Posterior cingulate gyrus (tissue), 11 donors: Measurements from ENCODE around the gene ADARB1.

Experiments
- DNase-seq, 10 donors: peaks; one replicate each; pipeline versions ENCODE4 v3.0.0 to v3.0.0-alpha.2; 2020 to 2021; ENCODE audit warnings: mixed read lengths in 3 of 10
- intact Hi-C: fragments of 100-400 bp; cut with DNase I; formaldehyde crosslinking; loops from one replicate; pipeline ENCODE4 v1.15.1; 2023

Gene ADARB1

DNA sequence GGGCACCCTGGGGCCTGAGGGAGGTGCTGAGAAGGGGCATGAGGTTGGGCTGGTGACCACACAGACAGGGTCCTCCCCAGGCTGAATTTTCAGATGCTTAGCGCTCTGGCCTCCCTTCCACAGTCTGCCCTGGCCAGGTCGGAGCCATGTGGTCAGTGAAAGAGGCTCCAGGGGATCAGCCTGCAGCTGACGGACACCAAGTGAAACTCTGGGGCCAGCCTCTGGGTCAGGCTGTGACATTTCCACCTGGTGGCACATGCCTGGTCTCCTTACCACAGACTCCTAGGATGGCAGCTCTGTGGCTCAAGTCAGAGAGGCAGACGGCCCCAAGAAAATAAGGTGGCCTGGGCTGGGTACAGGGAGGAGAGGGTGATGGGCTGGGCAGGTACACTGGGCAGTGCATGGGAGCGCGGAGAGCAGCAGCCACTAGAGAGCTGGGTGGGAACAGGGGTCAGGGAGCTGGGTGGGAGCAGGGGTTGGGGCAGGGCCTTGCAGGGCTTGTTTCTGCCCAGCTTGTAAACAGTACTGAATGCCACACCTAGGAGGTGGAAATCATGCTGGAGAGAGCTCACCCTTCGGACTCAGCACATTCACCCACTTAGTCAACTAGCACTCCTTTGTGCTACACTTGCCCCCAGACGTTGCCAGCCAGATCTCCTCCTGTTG is 20.7 kb upstream of the ADARB1 start:
- DNase-seq, result peak in 1 of 10 donors; percentile 36

DNA sequence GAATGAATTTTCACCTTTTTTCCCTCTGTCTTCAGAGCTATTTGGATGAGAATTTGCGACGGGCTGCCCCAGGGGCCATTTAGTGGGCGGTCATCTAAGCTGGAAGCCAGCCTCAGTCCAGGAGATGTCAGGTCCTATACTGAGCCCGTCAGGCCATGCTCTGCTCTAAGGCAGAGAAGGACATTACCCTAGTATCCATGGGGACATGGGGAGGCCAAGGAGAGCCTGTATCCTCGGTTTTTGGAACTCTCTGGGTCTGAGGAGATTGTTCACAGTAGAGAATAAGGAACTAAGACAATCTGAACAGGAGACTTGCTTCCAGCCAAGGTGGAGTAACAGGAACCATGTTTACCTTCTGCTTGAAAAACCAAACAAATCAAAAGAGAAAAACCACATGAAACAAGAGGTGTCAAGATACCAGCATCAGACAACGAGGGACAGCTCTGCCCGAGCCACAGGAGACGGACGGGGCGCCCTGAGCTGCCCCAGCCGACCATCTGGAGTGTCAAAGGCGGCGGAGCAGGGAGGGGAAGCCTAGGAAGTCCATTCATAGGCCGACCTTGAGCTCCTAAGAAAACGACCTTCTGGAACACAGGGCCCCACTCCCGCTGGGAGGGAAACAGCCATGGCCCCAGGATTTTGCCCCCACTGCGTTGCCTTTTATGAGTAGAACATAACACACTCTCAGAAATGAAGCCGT is 20.0 kb upstream of the ADARB1 start:
- intact Hi-C loops, result no loop called here
- no peak for DNase-seq

More for the DNA sequence above, 20.7 kb upstream of the ADARB1 start:
- intact Hi-C loops, result no loop called here

DNA sequence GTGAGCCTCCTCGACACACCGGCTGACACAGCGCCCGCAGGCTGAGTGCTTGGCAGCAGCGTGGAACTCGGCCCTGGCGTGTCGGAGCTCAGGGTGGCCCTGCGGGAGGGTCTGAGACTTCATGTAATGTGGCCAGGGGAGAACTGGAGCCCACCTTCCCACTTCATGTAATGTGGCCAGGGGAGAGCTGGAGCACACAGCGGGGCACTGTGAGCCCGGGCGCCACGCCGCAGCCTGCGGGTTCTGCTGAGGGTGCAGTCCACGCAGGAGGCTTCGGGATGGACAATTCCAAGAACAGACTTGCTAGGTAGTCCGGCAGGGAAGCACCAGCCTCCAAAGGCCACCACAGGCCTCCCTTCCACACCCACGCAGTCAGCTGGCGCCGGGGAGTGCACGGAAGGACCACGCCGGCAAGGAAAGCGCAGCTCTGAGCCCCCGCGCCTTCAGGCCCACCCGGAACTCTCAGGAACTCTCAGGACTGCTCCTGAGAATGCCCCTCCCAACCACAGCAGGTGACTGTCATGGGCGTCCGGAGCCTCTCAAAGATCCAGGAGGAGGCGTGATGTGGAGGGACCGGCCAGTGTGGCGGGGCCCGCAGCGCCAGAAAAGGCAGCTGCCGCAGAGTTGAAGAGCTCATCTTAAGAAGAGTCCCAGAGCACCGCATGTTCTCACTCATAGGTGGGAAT is 19.3 kb upstream of the ADARB1 start:
- no peak for DNase-seq
- intact Hi-C loops, result no loop called here

DNA sequence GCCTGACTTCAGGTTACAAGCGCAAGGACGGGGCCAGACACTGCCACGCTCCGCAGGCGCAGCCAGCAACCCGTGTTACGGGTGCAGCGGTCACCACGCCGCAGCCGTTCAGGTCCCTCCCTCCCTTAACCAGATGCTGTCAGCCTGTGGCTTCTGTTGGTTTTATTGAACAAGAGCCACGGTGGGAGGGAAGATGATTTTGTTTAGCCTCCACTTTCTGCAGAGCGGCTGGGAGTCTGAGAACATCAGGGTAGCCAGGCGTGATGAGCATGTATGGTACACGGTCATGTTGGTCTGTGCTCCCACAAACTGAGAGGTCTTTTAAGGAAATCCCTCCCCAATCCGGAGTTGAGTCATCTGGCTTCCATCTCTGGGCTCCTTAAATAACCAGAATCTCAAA is 18.5 kb upstream of the ADARB1 start:
- intact Hi-C loops, result no loop called here

DNA sequence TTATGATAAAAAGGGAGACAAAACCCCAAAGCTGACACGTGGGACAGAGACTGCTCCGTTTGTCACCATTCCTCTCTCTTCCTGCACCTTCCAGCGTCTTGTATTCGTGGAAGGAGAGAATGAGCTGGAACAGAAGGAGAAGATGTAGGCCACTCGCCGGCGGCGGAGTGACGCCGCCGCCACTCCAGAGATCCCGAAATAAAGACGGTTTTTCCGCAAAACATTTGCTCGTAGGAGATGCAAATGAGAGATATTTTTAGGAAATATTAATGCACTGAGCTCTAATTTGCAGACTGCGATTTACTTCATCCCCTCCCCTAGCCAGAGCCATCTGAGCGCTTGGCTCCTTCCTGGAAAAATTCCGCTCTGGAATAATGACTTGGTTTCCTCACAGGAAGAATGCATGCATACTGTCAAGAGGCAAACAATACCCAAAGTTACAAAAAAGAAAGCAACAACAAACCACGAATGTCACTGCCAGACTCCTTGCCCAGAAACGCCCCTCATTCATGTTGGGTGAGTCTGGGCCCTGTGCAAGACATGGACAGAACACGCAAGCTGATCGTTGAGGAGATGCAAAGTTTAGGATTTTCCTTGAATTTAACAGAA is 18.0 kb upstream of the ADARB1 start:
- intact Hi-C loops, result no loop called here

More for the DNA sequence above, 18.5 kb upstream of the ADARB1 start:
- no peak for DNase-seq

DNA sequence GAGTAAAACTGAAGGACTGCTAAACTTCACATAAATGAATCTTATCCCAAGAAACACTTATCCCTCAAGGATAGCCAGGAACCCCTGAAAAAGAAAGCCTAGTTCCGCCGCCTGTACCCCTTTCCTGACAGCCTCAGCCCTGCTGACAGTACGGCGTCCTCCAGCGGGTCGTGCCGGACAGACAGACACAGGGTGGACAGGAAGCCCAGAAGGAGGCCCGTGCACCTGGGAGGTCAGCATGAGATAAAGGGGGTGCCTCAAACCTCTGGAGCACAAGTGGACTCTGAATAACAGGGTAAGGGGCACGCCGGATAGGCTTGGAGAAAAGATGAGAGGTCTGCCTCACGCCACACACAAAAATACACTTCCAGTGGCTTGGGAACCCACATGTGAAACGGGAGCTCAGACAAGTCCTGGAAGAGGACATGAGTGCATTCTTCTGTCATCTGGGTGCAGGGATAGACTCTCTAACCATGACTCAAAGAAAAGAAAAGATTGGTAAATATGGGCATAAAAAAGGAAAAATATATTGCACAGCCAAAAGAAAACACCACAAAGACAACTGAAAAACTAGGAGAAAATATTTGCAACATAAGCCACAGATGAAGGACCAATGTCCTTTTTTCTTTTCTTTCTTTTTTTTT is 17.3 kb upstream of the ADARB1 start:
- intact Hi-C loops, result no loop called here
- DNase-seq, result no peak

More for the DNA sequence above, 18.0 kb upstream of the ADARB1 start:
- no peak for DNase-seq

DNA sequence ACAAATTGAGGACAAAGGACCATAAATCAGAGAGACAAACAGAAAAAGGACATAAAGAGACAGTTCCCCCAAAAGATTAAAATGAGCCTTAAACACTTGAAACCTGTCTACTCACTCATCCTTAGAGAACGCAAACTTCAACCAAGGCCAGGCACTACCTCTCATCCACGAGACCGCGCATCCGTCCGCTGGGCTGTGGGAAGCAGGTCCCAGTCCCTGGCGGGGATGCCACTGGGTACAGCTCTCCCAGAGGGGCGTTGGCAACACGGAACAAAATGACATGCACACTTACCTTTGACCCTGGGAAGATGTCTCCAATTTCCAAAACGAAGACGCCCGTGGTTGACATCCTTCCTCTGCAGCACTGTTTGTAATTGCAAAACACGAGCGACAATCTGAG is 16.5 kb upstream of the ADARB1 start:
- intact Hi-C loops, result no loop called here
- no peak for DNase-seq

DNA sequence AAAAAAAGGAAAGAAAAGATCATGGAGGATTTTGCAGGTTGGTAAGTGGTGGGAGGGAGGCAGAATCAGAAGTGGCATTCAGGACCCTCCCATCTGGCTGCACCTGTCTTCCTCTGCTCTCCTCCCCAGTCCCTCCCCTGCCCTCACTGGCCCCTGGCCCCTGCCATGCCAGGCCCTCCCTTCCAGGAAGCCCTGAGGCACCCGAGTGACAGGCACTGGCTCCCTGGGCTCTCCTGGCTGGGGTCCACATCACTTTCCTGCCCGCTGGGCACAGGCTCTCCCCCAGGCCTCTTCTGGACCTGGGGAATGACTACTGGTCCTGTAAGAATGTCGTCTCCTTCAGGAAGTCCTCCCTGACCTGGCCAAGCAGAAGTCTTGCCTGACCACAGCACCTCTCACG is 15.3 kb upstream of the ADARB1 start:
- DNase-seq, result peak in 1 of 10 donors; percentile 64
- intact Hi-C loops, result no loop called here

DNA sequence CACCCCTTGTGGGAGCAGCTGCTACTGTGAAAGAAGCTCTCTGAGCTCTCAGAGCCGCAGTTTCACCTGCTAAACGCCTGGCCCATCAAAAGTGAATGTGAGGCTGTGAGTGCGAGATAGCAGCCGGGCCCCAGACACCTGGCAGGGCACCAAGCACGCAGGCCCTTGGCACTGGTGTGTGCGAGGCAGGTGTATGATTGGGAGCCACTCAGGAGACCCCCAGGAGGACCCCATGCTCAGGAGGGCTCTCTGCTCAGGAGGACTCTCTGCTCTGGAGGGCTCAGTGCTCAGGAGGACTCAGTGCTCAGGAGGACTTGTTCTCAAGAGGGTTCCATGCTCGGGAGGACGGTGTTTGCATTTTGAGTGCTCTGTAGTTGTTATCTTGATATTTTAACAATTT is 14.3 kb upstream of the ADARB1 start:
- intact Hi-C loops, result no loop called here
- DNase-seq, result peak in 1 of 10 donors; percentile 55

DNA sequence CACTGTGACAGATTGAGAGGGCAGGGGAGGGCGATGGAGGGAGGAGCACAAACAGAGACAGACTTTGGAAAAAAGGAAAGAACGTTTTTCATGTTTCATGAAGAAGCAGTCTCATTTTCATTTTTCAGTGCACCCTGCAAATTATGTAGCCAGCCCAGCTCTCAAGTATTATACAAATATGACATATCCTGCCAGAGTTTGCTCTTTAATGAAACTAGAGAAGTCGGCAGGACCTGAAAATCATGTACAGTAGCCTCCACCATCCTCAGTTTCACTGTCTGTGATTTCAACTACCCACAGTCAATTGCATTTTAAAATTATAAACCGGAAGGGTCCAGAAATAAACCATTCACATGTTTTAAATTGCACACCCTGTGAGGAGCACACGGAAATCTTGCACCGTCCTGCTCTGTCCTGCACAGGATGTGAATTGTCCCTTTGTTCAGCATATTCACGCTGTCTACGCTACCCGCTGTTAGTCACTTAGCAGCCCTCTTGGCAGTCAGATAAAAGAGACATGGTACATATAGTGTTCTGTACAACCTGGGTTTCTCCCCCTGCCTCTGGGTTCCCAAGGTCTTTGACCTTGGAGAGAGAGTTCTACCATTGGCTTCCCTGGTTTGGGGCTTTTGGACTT is 13.6 kb upstream of the ADARB1 start:
- DNase-seq, result no peak
- intact Hi-C loops, result no loop called here

DNA sequence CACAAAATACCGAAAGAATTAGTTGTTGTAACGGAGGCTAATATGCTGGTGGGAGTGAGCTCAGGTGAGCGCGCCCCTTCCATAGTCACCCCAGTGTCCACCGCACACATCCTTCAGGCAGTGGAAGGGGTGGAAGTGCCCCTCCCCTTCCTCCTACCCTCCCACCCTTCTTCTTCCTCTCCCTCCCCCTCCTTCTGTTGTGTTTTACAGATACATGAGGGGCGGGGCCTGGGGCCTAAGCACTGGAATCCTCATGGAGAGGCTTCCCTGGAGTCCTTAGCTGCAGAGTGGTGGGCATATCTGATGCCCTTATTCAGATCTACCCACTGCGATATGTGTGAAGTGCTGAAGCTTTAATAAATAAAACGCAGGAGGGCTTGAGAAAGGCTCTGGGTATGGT is 10.3 kb upstream of the ADARB1 start:
- intact Hi-C loops, result no loop called here
- DNase-seq, result no peak

DNA sequence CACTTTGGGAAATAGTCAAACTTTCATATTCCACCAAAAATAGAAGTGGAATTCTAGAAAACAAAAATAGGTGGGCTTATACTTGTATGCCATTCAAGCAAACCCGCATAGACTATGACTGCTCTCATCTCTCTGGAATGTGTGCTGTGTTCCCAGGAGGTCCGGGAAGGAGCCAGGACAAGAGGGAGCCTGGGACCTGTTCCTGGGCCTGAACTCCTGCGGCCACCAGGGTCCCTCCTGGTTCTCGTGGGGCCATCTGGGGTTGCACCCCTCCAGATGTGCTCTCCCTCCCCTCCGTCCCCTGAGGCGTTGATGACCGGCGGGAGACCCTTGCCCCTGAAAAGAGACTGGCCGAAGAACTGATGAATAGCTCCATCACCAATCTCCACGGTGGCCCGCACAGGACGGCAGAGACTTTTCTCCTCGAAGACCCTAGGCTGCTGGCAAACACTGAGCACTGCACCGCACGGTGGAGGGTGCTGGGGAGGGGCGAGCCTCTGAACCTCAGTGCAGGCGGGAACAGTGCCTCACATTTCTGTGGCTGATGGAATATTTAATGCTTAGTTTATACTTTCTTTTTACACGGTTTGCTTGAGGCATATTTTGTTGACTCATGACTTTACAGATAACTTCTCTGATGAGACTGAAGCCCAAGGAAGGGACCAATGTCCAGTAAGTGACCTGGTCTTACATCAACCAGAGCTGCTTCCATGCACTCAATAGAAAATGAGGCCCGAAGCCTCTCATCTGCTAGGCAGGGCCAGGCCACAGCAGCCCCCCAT is 9.6 kb upstream of the ADARB1 start:
- intact Hi-C loops, result no loop called here

DNA sequence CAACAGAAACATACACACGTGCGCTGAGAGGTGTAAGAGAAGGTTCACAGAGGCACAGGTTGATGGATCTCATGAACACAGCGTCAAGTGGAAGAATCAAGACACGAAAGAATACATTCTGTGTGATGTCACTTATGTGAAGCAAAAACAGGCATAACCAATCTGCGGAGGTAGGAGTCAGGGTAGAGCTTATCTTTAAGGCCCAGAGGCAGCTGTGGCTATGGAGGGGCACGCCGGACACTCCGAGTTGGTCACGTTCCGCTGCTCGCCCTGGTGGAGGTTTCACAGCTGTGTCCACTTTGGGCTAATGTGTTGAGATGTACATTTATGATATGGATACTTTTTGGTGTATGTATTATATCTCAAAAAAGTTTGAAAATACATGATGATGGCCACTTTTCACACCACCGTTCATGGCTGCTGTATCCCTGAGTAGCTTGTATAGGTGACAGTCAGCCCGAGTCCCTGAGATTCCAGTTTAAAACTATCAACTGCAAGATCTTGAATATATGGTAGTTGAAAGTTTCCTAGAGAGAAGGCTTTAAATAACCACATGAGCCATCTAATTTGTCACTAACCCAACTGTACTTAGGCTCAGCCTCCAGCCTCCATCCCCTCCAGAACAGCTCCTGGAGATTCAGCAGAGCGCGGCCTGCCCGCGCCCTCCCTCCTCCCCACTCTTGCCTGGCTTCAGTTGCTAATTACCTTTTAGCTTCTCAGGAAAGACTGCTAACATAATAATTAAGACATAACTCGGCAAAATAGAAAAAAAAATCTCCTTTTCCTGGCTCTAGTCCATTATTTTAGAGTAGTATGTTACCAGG is 6.7 kb upstream of the ADARB1 start:
- no peak for DNase-seq
- intact Hi-C loops, result no loop called here

More for the DNA sequence above, 9.6 kb upstream of the ADARB1 start:
- no peak for DNase-seq

DNA sequence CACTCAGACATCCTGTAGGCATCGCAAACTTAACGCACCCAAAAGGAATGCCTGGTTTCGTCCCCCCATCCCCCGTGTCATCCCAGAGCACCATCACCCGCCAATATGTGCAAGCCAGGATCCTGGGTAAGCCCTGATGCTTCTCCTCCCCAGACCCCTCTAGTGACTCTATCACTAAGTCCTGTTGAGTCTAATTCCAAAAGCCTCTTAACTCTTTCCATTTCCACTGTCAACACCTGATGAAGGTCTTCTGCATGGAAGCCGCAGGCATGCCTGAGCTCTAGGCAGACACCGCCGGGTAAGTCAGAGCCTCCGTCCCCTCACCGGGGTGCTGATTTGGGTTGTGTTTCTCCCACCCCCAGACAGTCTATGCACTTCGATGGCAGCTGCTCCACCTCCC is 5.3 kb upstream of the ADARB1 start:
- DNase-seq, result no peak
- intact Hi-C loops, result no loop called here

DNA sequence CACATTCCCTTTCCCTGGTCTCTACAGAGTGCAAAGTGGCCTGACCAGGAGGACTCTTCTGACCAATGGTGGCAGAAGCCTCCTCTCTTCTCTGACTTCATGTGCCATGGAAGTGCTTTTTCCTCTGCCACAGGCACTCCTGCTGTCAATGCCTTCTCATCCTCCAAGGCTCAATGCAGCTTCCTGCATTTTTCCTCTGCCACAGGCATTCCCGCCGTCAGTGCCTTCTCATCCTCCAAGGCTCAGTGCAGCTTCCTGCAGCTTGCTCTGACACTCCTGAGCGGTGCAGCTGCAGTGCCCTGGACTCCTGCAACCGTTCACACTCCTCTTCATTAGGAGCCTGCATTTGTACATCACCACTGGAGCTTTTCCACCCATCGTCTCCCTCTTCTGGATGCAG is 4.7 kb upstream of the ADARB1 start:
- intact Hi-C loops, result loop anchor here (10.0 kb wide), 3 partner anchors 65 to 255 kb away; partner anchors contain the start of gene SUMO3

DNA sequence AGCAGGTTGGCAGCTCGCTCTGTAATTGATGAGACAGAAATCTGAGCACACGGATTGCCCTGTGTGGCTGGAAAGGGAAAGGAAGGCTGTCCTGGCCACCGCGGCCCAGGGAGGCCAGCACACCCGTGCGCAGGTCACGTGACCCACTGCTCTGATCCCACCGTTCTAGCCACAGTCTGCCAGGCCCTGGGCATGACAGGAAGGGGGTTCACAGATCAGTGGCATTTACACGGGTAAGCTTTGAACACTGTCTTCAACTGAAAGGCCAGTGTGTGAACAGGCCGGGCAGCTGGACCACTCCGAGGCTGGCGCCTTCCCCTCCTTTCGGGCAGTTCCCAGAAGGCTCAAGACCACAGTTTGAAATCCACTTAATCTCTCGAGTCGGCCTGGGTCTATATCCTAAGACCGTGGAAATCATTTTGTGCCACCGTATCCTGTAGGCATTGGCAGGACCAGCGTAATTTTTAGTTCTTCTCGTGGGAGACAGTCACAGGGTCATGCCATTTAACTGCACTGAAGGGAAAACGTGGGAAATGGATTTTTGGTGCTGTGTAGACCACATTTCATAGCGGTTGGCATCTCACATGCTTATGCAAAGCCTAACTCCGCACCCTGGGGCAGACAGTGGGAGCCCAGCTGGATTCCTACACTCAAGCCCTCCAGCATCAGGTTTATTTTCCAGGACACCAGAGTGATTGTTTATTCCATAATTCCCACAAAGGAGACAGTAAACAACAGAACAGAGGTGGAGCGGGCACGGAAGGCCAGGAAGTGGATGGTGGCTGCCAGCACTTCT is 3.1 kb upstream of the ADARB1 start:
- no peak for DNase-seq
- intact Hi-C loops, result loop anchor here (10.0 kb wide), 3 partner anchors 64 to 256 kb away; partner anchors contain the start of gene SUMO3

More for the DNA sequence above, 4.7 kb upstream of the ADARB1 start:
- no peak for DNase-seq

DNA sequence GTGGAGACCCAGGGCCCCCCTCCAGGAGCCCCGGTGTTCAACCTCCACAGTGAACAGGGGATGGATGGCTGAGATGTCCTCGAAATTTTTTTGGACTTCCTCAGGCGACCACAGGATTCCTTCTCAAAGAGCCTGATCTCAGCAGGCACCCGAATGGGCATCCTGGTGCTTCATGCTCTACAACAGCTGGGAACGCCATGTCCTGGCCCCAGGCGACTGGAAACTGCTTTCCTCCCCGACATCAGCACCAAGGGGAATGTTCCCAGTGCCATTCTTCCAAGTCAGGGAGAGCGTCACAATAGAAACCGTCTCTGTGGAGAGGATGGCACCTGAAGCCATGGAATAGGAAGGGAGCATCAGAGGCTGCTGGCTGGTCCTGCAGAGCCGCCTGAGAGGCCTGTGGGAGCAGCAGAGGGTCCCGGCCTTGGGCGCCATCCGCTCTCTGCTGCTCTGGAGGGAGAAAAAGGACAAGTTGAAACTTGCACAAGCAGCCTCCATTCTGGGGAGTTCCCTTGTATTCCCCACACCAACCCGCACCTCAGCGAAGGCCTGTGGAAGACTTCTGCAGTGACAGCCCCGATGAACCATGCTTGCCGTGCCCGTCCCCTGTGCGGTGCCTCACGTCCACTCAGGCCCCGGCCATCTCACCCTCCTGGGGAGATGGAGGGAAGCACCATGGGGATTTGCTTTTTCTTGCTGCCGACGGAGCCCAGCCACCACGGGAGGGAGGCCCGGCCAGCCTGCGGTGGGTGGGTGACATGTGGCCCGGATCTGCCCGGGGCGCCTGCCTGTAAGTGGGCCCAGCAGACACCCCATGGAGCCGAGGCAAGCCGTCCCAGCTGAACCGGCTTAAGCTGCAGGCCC is 2.3 kb upstream of the ADARB1 start:
- no peak for DNase-seq
- intact Hi-C loops, result loop anchor here (10.0 kb wide), 3 partner anchors 63 to 257 kb away; partner anchors contain the start of gene SUMO3
